Loucy (cell line): ENCODE data around the gene PIK3CB.
"Not testable (repeated sequence)": the region's sequence is repeated elsewhere in the genome, so short reads cannot be mapped to it uniquely, and the experiment has no call there.

ENCODE experiments used
- H2AFZ ChIP-seq: fragments of 200-600 bp; sonication (generic); 2 replicates; pipeline ENCODE4 v1.6.0; 2016; ENCODE audit warnings: antibody characterized with exemption, mild to moderate bottlenecking, low read length, moderate library complexity
- H3F3A ChIP-seq: fragments of 200-600 bp; 2 replicates; pipeline ENCODE4 v1.6.0; 2016; ENCODE audit warnings: antibody characterized with exemption, low read depth, mild to moderate bottlenecking
- H3K27me3 ChIP-seq: fragments of 200-600 bp; sonication (generic); 2 replicates; pipeline ENCODE4 v1.6.1; 2014; ENCODE audit warnings: low read length, mild to moderate bottlenecking; ENCODE audit not compliant: insufficient read depth, poor library complexity, severe bottlenecking
- H3K36me3 ChIP-seq: fragments of 200-600 bp; sonication (generic); 2 replicates; pipeline ENCODE4 v1.6.1; 2016; ENCODE audit warnings: low read length; ENCODE audit not compliant: insufficient read depth
- H3K4me1 ChIP-seq: fragments of 200-600 bp; sonication (generic); 2 replicates; pipeline ENCODE4 v1.5.1; 2014; ENCODE audit warnings: low read length, mild to moderate bottlenecking; ENCODE audit not compliant: insufficient read depth, poor library complexity, severe bottlenecking
- H3K4me2 ChIP-seq: fragments of 200-600 bp; sonication (generic); 2 replicates; pipeline ENCODE4 v1.6.0; 2014; ENCODE audit warnings: antibody characterized with exemption, low read length, low read depth, mild to moderate bottlenecking; ENCODE audit not compliant: poor library complexity, severe bottlenecking
- H3K4me3 ChIP-seq: fragments of 200-600 bp; sonication (generic); 2 replicates; pipeline ENCODE4 v1.5.1; 2014; ENCODE audit warnings: low read length, mild to moderate bottlenecking, mixed read lengths; ENCODE audit not compliant: poor library complexity, severe bottlenecking
- H3K79me2 ChIP-seq: fragments of 200-600 bp; sonication (generic); 2 replicates; pipeline ENCODE4 v1.6.1; 2014; ENCODE audit warnings: low read length; ENCODE audit not compliant: insufficient read depth
- H3K9ac ChIP-seq: fragments of 200-600 bp; sonication (generic); 2 replicates; pipeline ENCODE4 v1.6.0; 2014; ENCODE audit warnings: mild to moderate bottlenecking, low read depth, low read length, moderate library complexity; ENCODE audit not compliant: poor library complexity, severe bottlenecking
- H3K9me2 ChIP-seq: fragments of 200-600 bp; sonication (generic); replicated peaks from 2 replicates; pipeline ENCODE4 v1.6.1; 2016; ENCODE audit warnings: low read depth, low read length, mixed read lengths
- H3K9me3 ChIP-seq: fragments of 200-600 bp; sonication (generic); 2 replicates; pipeline ENCODE4 v1.6.1; 2014; ENCODE audit warnings: mild to moderate bottlenecking, antibody characterized with exemption, low read length, low read depth; ENCODE audit not compliant: insufficient read depth
- H4K20me1 ChIP-seq: fragments of 200-600 bp; sonication (generic); 2 replicates; pipeline ENCODE4 v1.6.0; 2014; ENCODE audit warnings: antibody characterized with exemption, low read length, mild to moderate bottlenecking; ENCODE audit not compliant: insufficient read depth, poor library complexity, severe bottlenecking
- CTCF ChIP-seq: fragments of 200-600 bp; sonication (generic); conservative IDR thresholded peaks from 2 replicates; pipeline ENCODE4 v1.5.1; 2014; ENCODE audit warnings: mild to moderate bottlenecking, antibody characterized with exemption, low read length
- EZH2phosphoT487 ChIP-seq: fragments of 200-600 bp; IDR thresholded peaks from 2 replicates; pipeline ENCODE4 v1.6.1; 2018; ENCODE audit warnings: antibody characterized with exemption, mild to moderate bottlenecking, moderate library complexity, borderline replicate concordance

Gene PIK3CB

GRCh38 chr3:138848696-138849095 is 14.0 kb upstream of the PIK3CB start:
- TF ChIP-seq EZH2phosphoT487 (no peak), CTCF (no peak)
- Histone ChIP-seq H3K9me3 (no peaks in the 10 kb centered on the region), H3K4me3 (no peak overlapping the region), H3F3A (no peaks in the 10 kb centered on the region), H3K9ac (no peak overlapping the region), H3K4me2 (no peak overlapping the region), H3K36me3 (no peaks in the 10 kb centered on the region), H3K27me3 (no peaks in the 10 kb centered on the region), H3K79me2 (no peaks in the 10 kb centered on the region), H2AFZ (no peak overlapping the region), H3K9me2 (no peaks in the 10 kb centered on the region), H4K20me1 (no peaks in the 10 kb centered on the region), H3K4me1 (no peaks in the 10 kb centered on the region)

GRCh38 chr3:138846824-138847223 is 12.1 kb upstream of the PIK3CB start:
- not testable (repeated sequence) for H3F3A ChIP-seq, H3K4me3 ChIP-seq, H3K9me2 ChIP-seq, H3K27me3 ChIP-seq, H3K9ac ChIP-seq, H3K79me2 ChIP-seq, H3K4me1 ChIP-seq, H2AFZ ChIP-seq, H3K36me3 ChIP-seq, H3K4me2 ChIP-seq, H3K9me3 ChIP-seq, H4K20me1 ChIP-seq

GRCh38 chr3:138846262-138846791 is 11.6 kb upstream of the PIK3CB start:
- Histone ChIP-seq H4K20me1 (no peaks in the 10 kb centered on the region), H3K4me3 (no peak overlapping the region), H3K27me3 (no peaks in the 10 kb centered on the region), H3K9ac (no peak overlapping the region), H3K79me2 (no peaks in the 10 kb centered on the region), H3K9me3 (no peaks in the 10 kb centered on the region), H3K4me1 (no peaks in the 10 kb centered on the region), H3K9me2 (no peaks in the 10 kb centered on the region), H3F3A (no peaks in the 10 kb centered on the region), H2AFZ (no peak overlapping the region), H3K36me3 (no peaks in the 10 kb centered on the region), H3K4me2 (no peak overlapping the region)
- no peak for TF ChIP-seq EZH2phosphoT487
- TF ChIP-seq CTCF = no peak

DNA sequence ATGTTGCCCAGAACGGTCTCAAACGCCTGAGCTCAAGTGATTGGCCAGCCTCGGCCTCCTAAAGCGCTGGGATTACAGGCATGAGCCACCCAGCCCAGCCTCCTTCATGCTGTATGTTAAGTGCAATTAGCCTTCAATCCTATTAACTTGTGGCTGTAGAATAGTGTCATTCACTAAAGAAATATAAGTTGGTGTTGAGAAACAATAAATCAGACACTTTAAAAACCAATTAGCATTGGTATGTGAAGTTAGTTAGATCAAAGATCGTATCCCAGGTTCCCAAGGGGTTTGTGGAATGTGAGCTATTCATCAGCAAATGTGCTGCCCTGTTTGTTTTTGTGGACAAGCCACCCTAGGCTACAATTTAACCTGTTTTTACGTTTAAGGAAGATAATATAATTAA is 11.0 kb upstream of the PIK3CB start:
- Histone ChIP-seq H3K4me3 (no peak overlapping the region), H2AFZ (no peak overlapping the region), H3K9me3 (no peaks in the 10 kb centered on the region), H3K27me3 (no peaks in the 10 kb centered on the region), H3K79me2 (no peaks in the 10 kb centered on the region), H3K9ac (no peak overlapping the region), H3K9me2 (no peaks in the 10 kb centered on the region), H3K36me3 (no peaks in the 10 kb centered on the region), H3K4me1 (no peaks in the 10 kb centered on the region), H3K4me2 (no peak overlapping the region), H3F3A (no peaks in the 10 kb centered on the region), H4K20me1 (no peaks in the 10 kb centered on the region)
- no peak for TF ChIP-seq CTCF
- TF ChIP-seq EZH2phosphoT487 = no peak
